NCI-H345 (cell line): Measurements from ENCODE around the gene PHEX.
"Not testable (repeated sequence)": the region's sequence is repeated elsewhere in the genome, so short reads cannot be mapped to it uniquely, and the experiment has no call there.

Source experiments
- DNase-seq: peaks from one replicate; lab custom pipeline; 2025; lab: John Stamatoyannopoulos, UW

Gene PHEX

DNA sequence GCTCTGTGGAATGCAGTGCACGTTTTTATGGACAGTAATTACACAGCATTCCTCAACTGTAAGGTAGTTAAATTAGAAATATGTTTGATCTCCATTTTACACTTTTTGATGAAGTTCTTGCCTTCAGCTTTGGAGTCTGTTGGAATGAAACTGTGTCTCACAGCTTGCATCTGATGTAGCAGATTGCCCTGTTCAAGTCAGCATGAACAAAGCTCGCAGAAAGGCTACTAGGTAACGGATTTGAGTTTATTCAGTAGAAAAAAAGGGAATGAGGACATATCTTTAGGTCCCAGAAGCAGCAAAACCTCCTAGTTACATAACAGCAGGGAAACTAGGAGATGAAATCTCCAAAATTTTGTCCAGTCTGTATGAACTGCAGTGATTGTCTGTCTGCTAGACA lies 216.3 kb downstream of the PHEX start:
- no peak for DNase-seq

DNA sequence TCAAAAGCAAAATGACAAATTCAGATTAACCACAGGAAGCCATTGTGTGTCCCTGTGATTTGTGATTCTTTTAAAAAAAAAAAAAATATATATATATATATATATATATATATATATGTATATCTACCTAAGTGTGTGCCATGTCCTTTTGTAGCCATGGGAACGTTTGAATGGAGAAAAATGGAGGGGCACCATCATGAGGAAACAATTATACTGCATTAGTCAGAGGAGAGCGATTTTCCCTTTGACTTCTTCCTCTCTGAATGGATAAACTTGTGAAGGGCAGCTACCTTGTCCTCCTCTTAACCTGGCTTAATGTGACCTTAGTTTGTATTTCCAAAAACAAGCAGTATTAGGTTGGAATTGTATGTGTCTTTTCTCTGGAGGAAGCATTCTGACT lies 217.2 kb downstream of the PHEX start:
- DNase-seq: no peak

- no peak for DNase-seq
Observed at GRCh38 chrX:22268706-22269105, 236.6 kb downstream of the PHEX start.

DNA sequence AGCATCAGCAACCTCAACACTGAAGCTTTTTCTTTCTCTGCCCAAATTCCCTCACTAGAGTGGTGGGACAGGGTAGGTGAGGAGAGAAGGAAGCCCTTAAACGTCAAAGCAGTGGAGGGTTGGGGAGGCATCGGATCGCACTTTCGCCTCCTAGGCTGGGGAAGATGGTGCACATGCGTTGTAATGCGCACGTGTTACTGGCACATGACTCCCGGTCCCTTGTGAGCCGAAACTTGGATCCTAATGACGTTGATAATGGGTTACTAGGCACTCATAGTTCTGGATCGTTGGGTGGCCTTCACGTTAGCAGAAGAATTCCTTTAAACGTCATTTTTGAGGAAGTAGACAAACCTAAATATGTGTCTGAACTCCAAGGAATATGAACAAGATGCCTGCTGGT lies 240.5 kb downstream of the PHEX start, which contains the start of gene CBLL2:
TSS of gene CBLL2 (plus strand) at position 301 of the 400 bp plus-strand sequence. CDS start at position 380, 79 bp downstream.
- no peak for DNase-seq

DNA sequence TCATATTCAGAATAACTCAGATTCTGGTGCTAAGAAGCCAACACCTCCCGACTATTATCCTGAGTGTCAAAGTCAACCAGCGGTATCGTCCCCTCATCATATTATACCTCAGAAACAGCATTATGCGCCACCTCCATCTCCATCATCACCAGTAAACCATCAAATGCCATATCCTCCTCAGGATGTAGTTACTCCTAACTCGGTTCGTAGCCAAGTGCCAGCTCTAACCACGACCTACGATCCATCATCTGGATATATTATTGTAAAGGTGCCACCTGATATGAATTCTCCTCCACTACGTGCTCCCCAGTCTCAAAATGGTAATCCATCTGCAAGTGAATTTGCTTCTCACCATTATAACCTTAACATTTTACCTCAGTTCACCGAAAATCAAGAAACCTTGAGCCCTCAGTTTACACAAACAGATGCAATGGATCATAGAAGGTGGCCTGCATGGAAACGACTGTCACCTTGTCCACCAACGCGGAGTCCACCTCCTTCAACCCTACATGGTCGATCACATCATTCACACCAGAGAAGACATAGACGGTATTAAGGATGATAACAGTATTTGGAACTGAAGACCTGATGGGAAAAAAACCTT lies 241.7 kb downstream of the PHEX start:
- DNase-seq: no peak

GRCh38 chrX:22276781-22277180 lies 244.7 kb downstream of the PHEX start:
- no peak for DNase-seq

GRCh38 chrX:22278375-22278774 lies 246.2 kb downstream of the PHEX start:
- no peak for DNase-seq

DNA sequence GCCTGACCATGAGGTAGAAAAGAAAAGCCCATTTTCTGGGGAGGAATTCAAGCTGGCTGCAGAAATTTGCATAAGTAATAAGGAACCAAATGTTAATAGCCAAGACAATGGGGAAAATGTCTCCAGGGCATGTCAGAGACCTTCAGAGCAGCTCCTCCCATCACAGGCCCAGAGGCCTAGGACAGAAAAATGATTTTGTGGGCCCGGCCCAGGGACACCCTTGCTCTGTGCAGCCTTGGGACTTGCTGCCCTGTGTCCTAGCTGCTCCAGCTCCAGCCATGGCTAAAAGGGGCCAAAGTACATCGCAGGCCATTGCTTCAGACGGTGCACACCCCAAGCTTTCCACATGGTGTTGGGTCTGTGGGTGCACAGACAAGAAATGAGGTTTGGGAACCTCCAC lies 257.1 kb downstream of the PHEX start:
- not testable (repeated sequence) for DNase-seq

GRCh38 chrX:22296871-22297270 lies 264.7 kb downstream of the PHEX start:
- no peak for DNase-seq

GRCh38 chrX:22300130-22300529 lies 268.0 kb downstream of the PHEX start:
- peak; percentile 88 for DNase-seq
